ENCODE data around the gene LYRM4. TPM values are rescaled to one million over a fixed set of nuclear protein-coding genes. Genes with fewer than 3 reads are reported as not detected.

The LYRM4 gene
- total and polyA plus RNA-seq, 9 of the 15 experiments (the other 6 are each of a cell fraction or from before 2014, with no cell fraction given) = 24.2 to 69.4 (median 41.8) TPM

- TF ChIP-seq SETDB1 (IDR thresholded peaks at IDR 0.05; ENCODE audit: low read length) (no peak), SMARCA4 (IDR thresholded peaks at IDR 0.05) (no peak), KLF10 (CRISPR knock-in tag; IDR thresholded peaks at IDR 0.05) (no peak), ZKSCAN1 (IDR thresholded peaks at IDR 0.05; ENCODE audit: low read depth, low read length) (no peak), ZBTB7A (IDR thresholded peaks at IDR 0.05; ENCODE audit: borderline replicate concordance, control insufficient read depth, low read depth, low read length) (no peak), POLR2AphosphoS2 (IDR thresholded peaks at IDR 0.05; ENCODE audit: low read length) (no peak), POLR2A (conservative IDR thresholded peaks at IDR 0.05) (peak; percentile 75), REST (IDR thresholded peaks at IDR 0.05; ENCODE audit: borderline replicate concordance) (no peak), REST (CRISPR knock-in tag; IDR thresholded peaks at IDR 0.05; ENCODE audit: low read depth) (no peak), ZNF395 (CRISPR knock-in tag; IDR thresholded peaks at IDR 0.05) (no peak), ZFP36 (IDR thresholded peaks at IDR 0.05; ENCODE audit: low read depth, low read length, partially characterized antibody) (no peak), HMGXB4 (CRISPR knock-in tag; IDR thresholded peaks at IDR 0.05) (no peak), TRIM28 (IDR thresholded peaks at IDR 0.05) (no peak), CREM (IDR thresholded peaks at IDR 0.05; ENCODE audit: low read depth) (no peak), GABPA (tag; conservative IDR thresholded peaks at IDR 0.05; ENCODE audit: low read depth) (0 out of 2 replicates have a peak, but pooled peaks have one; percentile 44), NCOA6 (IDR thresholded peaks at IDR 0.05) (no peak), SMAD3 (CRISPR knock-in tag; conservative IDR thresholded peaks at IDR 0.05) (no peak), U2AF1 (optimal IDR thresholded peaks at IDR 0.05; ENCODE audit: low read depth, low read length) (no peak), ZNF551 (CRISPR knock-in tag; IDR thresholded peaks at IDR 0.05) (no peak)
Measured at GRCh38 chr6:5261545-5262109, 877 bp upstream of the LYRM4 start (continued).

All from K562 (cell line).